GM21360 (cell line): ENCODE data around the gene MPO.

Experiments
- ATAC-seq: cut with Tn5 transposase; IDR thresholded peaks from one replicate; pipeline ENCODE4 v1.9.1; 2021; ENCODE audit warnings: mild to moderate bottlenecking, moderate library complexity; ENCODE audit not compliant: unreplicated experiment

Gene MPO

GRCh38 chr17:58281511-58282011 lies 826 bp upstream of the MPO start:
- no peak for ATAC-seq

DNA sequence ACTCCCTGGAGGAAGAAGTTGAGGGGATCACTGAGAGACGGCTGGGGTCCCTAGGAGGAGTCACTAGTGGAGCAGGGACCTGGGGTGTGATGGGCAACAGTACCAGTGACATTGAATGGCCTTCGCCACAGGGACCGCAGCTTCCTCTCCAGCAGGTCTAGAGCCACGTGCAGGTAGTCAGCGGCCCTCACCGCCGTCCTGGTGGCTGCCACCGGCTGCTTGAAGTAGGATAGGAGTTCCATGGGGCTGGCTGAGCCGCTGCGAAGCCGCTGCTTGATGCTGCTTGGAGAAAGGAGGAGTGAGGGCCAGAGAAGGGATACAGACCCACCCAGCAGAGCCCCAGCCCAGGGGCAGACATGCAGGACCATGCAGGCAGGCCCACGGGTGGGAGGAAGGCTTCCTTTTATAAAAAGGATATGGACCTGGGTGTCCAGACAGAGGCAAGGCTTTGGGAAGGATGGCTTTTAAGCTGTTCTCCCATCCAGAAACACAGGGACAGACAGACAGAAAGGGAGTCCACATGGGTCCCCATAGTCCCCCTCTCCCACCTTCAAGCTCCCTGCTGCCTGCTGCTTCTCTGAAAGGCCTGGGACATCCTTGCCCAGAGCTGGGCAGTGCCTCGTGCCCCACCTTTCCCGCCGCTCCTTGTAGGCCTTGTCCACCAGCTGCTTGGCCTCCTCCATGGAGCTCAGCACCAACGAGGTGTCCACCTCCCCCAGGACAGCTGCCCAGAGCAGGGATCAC lies 827 bp downstream of the MPO start:
- no peak for ATAC-seq

DNA sequence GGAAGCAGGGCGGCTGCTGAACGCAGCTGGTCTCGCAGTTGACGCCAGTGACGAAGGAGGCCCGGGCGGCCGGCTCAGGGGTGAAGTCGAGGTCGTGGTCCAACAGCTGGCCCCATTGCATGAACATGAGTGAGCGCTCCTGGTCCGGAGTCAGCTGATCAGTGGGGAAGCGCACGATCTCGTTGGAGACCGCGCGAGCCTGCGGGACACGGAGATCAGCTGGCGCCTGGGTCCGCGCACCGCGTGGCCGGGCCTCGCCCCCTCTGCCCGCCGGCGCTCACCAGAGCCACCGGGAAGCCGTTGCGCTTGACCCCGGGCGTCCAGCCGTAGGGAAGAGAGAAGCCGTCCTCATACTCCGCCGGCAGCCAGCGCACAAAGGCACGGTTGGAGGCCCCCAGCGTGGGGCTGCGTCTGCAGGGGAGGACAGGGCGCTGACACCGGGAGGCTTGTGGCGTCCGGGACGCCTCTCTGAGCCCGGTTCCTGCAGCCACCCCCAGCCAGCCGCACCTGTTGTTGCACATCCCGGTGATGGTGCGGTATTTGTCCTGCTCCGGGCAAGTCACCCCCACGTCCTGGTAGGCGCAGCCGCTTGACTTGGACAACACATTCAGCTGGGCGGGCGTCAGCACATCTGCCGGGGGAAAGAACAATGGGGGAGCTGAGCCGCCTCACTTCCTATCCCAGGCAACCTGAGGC lies 1.6 kb downstream of the MPO start:
- ATAC-seq, result no peak

GRCh38 chr17:58278661-58279015 lies 2.1 kb downstream of the MPO start:
- ATAC-seq, result no peak

DNA sequence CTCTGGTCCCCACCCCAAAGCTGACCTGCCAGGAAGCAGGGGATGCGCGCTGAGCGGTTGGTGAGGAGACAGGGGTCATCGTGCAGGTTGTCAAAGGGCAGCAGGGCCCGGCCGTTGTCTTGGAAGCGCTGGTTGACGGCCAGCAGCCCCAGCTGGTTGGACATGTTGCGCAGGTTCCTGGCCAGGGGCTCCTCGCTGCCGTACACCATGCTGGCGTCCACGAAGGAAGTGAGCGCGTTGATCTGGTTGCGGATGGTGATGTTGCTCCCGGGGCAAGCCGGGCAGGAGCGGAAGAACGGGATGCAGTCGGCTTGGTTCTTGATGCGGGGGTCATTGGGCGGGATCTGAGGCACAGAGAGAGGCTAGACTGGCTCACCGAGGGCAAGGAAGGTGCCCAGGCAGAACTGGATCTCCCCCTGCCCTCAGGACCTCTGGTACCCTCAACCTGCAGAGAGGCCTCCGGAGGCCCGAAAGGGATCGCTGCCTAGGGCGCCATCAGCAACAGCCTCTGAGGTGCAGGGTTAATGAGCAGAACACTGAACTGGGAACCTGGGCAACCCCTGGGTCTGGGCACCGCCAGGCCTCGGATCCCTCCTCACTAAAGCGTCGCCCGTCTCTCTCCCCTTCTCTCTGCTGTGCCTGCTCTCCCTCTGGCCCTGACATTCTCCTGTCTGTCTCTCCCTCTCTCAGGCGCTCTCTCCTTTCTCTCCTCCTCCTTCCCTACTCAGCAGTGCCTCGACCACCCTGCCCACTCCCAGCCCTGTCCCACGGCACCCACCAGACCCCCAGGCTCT lies 2.7 kb downstream of the MPO start:
- ATAC-seq, result no peak

DNA sequence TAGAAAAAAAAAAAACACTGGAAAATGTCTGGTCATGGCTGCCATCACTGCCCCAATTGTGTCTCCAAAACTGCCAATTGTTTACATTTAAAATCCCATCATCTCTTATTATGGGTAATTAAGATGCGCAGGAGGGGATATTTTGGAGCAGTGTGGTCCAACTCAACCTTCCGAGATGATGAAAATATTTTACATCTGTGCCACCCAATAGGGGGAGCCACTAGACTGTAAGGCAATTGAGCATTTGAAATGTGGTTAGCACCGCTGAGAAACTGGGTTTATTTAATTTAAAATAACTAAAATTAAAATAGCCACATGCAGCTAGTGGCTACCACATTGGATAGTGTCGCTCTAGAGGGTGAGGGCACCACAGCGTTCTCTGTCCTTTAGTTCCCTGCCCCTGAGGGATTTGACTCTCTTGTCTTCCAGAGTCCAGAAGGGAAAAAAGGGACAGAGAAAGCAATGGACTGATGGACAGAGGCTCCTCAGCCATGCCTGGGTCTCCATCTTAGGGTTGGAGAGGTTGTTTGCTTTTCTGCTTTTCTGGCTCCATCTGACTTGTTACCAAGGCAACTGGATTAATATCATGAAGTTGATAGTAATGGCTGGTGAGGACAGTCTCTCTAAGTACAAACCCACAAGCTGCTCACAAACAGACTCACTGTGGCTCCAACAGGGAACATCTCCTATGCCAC lies 3.5 kb downstream of the MPO start:
- ATAC-seq, result no peak

DNA sequence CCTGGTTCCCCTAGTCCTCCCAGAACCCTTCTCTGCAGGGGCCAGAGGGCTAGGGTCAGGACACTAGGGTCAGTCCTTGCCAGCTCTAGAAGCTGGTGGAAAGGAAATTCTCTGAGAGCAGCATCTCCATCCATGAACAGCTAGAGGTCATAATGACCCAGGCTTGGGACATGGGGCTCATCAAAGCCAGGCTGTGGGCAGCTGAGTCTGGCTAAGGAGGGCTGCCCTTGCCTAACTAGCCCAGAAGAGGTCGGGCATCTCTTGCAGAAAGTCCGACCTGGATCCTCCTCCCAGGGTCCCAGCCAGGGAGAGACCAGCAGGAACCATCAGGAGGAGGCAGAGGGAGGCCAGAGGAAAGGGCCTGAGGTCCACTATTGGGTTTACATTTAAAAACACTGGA lies 4.3 kb downstream of the MPO start:
- no peak for ATAC-seq

GRCh38 chr17:58275417-58275816 lies 5.3 kb downstream of the MPO start:
- no peak for ATAC-seq

- no peak for ATAC-seq
Measured at GRCh38 chr17:58273453-58274104, 7.2 kb downstream of the MPO start.

- no peak for ATAC-seq
Measured at GRCh38 chr17:58272367-58273280, 8.1 kb downstream of the MPO start.

DNA sequence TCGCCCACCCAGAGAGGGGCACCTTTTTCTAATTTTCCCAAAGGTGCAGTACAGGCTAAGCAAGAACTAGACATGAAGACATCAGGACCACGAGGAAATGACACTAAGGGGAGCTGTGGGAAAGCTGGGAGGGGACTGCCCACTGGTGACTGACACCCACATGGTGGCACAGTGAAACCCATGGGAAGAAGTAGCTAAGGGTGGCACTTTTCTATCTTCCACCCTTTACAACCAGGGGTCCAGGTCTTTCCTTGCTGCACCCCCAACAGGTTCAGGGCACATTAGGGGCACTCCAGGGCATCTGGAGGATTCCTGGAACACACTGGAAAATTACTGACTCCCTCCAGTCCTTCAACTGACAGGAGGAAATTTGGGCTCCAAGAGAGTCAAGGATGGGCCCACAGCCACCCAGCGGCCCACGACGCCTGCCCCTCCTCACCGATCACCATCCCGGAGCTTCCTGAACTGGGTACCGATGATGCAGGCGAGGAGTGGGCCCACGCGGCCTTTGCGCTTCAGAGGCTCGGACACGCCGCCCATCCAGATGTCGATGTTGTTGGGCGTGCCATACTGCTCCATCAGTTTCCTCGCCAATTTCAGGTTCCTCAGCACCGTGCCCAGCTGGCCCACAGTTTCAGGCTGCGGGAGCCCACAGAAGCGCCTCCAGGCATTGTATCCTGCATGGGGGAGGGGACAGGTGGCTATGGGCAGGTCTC lies 9.4 kb downstream of the MPO start:
- ATAC-seq, result no peak

- no peak for ATAC-seq
Measured at GRCh38 chr17:58270476-58271215, 10.1 kb downstream of the MPO start.

GRCh38 chr17:58269557-58270291 lies 11.0 kb downstream of the MPO start:
- no peak for ATAC-seq

DNA sequence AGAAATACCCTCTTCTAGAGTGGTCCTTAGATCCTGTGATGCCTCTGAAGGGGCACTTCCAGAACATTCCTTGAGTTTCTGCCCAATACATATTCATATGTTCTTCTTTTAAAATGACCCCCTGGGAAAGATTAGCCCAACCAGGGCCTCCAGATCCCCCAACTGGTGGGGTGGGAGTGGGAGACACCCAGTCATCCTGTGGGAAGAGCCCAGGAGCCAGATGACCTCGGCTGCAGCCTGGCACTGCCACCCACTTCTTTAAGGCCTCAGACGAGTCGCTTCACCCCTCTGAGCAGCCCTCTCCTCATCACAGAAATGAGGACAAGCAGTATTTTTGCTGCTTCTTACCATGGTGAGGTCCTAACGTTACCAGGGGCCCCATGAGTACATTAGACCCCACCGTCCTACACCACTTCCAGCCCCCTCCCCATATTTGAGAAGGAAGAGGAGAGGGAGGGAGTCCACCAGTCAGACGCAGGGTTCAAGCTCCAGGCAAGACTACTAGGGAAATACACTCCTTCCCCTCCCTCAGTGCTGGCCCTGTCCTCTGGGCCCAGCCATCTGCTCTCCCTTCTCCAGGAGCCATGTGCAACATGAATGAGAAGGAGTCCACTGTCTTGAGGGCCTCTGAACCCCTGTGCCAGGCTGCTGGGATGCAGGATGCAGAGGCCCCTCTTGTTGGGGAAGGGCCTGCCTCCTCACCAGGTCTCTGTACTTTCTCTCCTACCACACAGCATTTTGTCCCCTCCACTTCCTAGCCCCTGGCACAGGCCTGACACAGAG lies 11.8 kb downstream of the MPO start:
- ATAC-seq, result no peak

GRCh38 chr17:58268326-58268725 lies 12.4 kb downstream of the MPO start:
- ATAC-seq, result no peak

DNA sequence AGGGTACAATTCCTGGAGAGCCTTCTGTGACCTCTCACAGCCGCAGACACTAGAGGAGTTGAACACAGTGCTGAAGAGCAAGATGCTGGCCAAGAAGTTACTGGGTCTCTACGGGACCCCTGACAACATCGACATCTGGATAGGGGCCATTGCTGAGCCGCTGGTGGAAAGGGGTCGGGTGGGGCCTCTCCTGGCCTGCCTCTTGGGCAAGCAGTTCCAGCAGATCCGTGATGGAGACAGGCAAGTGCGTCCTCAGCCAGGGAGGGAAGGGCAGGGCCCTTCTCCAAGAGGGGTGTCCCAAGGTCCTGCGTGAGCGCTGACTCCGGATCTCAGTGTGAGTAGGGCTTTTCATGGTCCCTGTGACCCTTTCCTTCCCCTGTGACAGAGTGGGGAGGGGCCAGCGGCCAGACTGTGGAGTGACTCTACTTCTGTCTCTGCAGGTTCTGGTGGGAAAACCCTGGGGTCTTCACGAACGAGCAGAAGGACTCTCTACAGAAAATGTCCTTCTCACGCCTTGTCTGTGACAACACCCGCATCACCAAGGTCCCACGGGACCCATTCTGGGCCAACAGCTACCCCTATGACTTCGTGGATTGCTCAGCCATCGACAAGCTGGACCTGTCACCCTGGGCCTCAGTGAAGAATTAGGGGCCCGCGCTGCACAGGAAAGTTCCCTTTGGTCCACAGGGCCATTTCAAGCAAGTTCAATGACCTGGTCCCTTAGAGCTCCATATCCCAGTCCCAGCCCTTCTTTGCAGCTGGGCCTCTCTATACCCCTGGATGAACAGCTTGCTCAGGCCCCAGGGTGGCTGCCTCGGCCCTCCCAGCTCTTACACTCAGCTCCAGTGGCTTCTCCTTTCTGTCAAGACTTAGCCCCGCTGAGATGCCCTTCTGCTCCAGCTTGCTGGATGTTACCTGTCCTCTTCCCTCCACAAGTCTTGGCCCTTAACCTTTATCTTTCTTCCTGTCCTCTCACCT lies 13.1 kb downstream of the MPO start:
- ATAC-seq, result no peak
